Measurements from ENCODE around the gene GDI1.

GRCh38 chrX:154396973-154397887 lies 39.7 kb upstream of the GDI1 start:
- TF ChIP-seq CTCF (IDR thresholded peaks at IDR 0.05), result no peak
- TF ChIP-seq POLR2A (IDR thresholded peaks at IDR 0.05), result peak; percentile 43 to 60 (median 56)

All from body of pancreas (tissue), 4 donors.